ENCODE data around the gene COMMD6.

Gene COMMD6

DNA sequence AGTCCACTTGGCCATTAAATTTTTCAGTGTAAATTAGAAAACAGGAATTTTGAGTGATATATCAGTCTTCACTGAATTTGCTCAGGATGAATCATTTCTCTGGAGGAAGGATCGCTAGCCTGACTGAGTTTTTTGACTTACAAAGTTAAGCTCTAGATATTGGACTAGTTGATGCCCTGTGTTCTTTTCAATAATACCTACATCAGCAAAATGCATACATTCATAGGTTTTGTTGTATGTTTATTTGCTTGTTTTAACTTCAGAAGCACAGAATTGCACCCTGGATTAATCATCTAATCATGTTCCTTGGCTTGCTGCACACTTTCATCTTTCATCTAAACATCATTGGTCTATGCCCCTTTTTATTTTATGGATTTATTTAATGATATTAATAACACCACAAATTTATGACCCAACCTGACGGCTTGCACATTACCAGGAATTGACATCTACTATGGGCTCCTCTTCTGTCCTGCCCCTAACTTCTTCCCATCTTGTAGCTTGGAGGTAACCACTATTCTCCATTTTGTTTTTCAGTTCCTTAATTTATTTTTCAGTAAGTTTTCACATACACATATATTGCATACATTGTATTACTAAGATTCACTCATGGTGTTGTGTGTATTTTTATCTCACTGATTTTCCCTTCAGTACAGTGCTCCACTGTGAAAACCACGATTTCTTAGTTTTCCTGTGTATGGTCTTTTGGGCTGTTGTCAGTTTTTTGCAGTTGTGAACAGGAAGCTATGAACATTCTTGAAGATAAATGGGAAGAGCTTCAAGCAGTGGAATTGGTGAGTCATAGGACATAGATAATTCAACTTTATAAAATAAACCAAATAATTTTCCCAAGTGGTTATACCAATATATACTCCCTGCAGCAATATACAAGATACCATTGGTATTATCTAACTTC, 23.3 kb downstream of the COMMD6 start:
- DNase-seq (ENCODE audit: low read depth), result peak; percentile 47
- TF ChIP-seq POLR2A (IDR thresholded peaks at IDR 0.05; ENCODE audit: extremely low read depth, insufficient read length) (no peak), CTCF (IDR thresholded peaks at IDR 0.05; ENCODE audit: low read depth, low read length) (no peak), MAX (IDR thresholded peaks at IDR 0.05; ENCODE audit: low read depth, low read length) (no peak), MYC (IDR thresholded peaks at IDR 0.05; ENCODE audit: low read depth, low read length) (no peak)
- H3K4me3 ChIP-seq (ENCODE audit: low read depth, low read length), result no peak overlapping the region

DNA sequence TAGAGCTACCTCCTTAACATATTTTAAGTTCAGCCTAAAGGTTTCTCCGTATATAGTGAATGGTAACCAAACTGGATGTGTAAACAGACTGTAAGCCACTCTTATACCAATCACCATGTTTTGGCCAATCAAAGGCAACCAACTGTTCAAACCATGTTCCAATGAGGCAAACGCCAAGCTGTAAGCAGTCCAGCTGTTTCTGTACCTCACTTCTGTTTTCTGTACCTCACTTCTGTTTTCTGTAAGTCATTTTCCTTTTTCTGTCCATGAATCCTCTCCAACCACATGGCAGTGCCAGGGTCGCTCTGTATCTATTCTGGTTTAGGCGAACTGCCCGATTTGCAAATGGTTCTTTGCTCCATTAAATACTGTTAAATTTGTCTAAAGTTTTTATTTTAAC, 24.4 kb downstream of the COMMD6 start:
- DNase-seq (ENCODE audit: low read depth), result no peak
- TF ChIP-seq MAX (IDR thresholded peaks at IDR 0.05; ENCODE audit: low read depth, low read length), result no peak
- no peak for TF ChIP-seq MYC (IDR thresholded peaks at IDR 0.05; ENCODE audit: low read depth, low read length)
- TF ChIP-seq CTCF (IDR thresholded peaks at IDR 0.05; ENCODE audit: low read depth, low read length), result no peak
- no peak for TF ChIP-seq POLR2A (IDR thresholded peaks at IDR 0.05; ENCODE audit: extremely low read depth, insufficient read length)
- H3K4me3 ChIP-seq (ENCODE audit: low read depth, low read length), result no peak overlapping the region

- TF ChIP-seq CTCF (IDR thresholded peaks at IDR 0.05; ENCODE audit: low read depth, low read length) (no peak), POLR2A (IDR thresholded peaks at IDR 0.05; ENCODE audit: extremely low read depth, insufficient read length) (no peak), MYC (IDR thresholded peaks at IDR 0.05; ENCODE audit: low read depth, low read length) (no peak), MAX (IDR thresholded peaks at IDR 0.05; ENCODE audit: low read depth, low read length) (no peak)
- DNase-seq (ENCODE audit: low read depth), result no peak
- H3K4me3 ChIP-seq (ENCODE audit: low read depth, low read length), result no peak overlapping the region
These were observed 25.4 kb downstream of the COMMD6 start for GRCh38 chr13:75512253-75512652.

- TF ChIP-seq CTCF (IDR thresholded peaks at IDR 0.05; ENCODE audit: low read depth, low read length) (no peak), MAX (IDR thresholded peaks at IDR 0.05; ENCODE audit: low read depth, low read length) (no peak), MYC (IDR thresholded peaks at IDR 0.05; ENCODE audit: low read depth, low read length) (no peak), POLR2A (IDR thresholded peaks at IDR 0.05; ENCODE audit: extremely low read depth, insufficient read length) (no peak)
- no peak overlapping the region for H3K4me3 ChIP-seq (ENCODE audit: low read depth, low read length)
- no peak for DNase-seq (ENCODE audit: low read depth)
These were observed 26.5 kb downstream of the COMMD6 start for GRCh38 chr13:75511051-75511625.

- TF ChIP-seq POLR2A (IDR thresholded peaks at IDR 0.05; ENCODE audit: extremely low read depth, insufficient read length) (no peak), MAX (IDR thresholded peaks at IDR 0.05; ENCODE audit: low read depth, low read length) (0 out of 2 replicates have a peak, but pooled peaks have one; percentile 1)
- H3K4me3 ChIP-seq (ENCODE audit: low read depth, low read length), result no peak overlapping the region
- DNase-seq (ENCODE audit: low read depth), result no peak
These were observed 29.6 kb downstream of the COMMD6 start for GRCh38 chr13:75508002-75508548.
